HG02678 (cell line): ENCODE measurements around the gene EEFSEC.
"Not testable (repeated sequence)": the region's sequence is repeated elsewhere in the genome, so short reads cannot be mapped to it uniquely, and the experiment has no call there.

Source experiments
- ATAC-seq: cut with Tn5 transposase; IDR thresholded peaks from one replicate; pipeline ENCODE4 v1.9.1; 2021; ENCODE audit warnings: mild to moderate bottlenecking, moderate library complexity; ENCODE audit not compliant: unreplicated experiment

EEFSEC gene

GRCh38 chr3:128152419-128153155 lies 694 bp upstream of the EEFSEC start:
- ATAC-seq = no peak

GRCh38 chr3:128154354-128154753 lies 1.1 kb downstream of the EEFSEC start:
- not testable (repeated sequence) for ATAC-seq

DNA sequence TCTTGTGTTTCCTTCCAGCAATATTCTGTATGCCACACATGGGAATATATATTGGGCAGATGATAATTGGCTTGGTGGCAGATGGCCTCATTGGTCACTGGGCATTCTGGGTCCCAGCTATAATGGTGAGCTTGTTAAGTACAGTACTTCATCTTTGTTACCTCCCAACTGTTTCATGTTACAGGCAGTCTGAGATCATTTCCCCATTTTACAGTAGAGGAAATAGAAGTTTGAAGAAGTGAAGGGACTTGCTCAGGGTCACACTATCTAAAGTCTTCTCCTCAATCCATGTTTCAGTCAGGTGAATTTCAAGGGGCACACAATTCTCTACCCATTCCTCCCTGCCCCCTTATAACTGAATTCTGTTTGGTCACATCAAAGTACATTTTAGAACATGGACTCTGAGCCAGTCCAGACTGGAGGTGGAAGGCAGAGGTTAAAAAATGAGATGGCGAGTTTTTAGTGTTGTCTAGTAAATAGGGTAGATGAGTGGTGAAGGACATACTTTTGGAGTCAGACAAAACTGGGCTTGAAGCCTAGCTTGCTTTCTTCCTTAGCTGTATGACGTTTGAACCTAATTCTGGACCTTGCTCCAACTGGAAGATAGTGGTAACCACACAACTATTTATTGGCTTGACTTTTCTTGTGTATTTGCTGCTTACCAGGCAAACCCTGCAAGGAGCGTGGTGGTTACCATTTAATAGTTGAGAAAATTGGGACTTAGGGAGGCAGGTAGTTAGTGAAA lies 2.5 kb downstream of the EEFSEC start:
- ATAC-seq = no peak

GRCh38 chr3:128160661-128161060 lies 7.4 kb downstream of the EEFSEC start:
- ATAC-seq = no peak

- no peak for ATAC-seq
Observed at GRCh38 chr3:128163432-128163831, 10.2 kb downstream of the EEFSEC start.

GRCh38 chr3:128166971-128167453 lies 13.7 kb downstream of the EEFSEC start:
- no peak for ATAC-seq

- ATAC-seq = no peak
Observed at GRCh38 chr3:128167646-128167972, 14.3 kb downstream of the EEFSEC start.

DNA sequence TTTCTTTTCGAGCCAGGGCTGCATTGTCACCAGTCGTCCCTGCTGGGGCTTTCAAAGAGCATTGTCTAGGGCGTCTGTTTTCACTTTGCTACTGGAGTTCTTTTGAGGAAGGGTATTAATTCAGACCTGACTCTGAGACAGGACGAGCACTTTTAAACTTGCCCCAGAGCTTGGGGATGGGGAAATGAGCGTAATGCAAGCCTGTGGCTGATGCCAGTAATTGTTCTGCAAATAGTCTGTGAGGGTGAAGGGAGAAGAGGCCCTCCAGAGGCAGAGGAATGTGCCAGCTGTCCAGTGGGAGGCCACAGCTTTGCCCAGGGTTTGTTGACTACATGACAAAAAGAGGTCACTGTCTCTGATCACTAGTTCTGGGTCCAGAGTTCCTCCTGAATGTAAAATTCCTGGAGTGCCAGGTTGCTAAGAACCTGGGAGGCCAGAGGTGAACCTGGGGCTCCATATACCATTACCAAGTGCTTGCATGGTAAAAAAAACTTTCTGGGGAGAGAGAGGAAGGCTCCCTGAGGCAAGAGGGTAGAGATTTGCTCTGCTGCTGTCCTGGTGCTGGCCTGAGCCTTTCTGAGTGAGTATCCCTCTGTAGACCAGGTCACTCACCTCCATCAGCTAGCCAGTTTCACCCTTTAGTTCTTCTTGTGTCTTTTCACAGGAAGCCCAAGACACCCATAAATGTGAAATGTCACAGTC lies 14.8 kb downstream of the EEFSEC start:
- ATAC-seq = no peak

- no peak for ATAC-seq
Observed at GRCh38 chr3:128168836-128169235, 15.6 kb downstream of the EEFSEC start.

GRCh38 chr3:128170866-128171516 lies 17.7 kb downstream of the EEFSEC start:
- ATAC-seq = no peak

- no peak for ATAC-seq
Observed at GRCh38 chr3:128173200-128173599, 19.9 kb downstream of the EEFSEC start.

- ATAC-seq = no peak
Observed at GRCh38 chr3:128173849-128174248, 20.6 kb downstream of the EEFSEC start.

DNA sequence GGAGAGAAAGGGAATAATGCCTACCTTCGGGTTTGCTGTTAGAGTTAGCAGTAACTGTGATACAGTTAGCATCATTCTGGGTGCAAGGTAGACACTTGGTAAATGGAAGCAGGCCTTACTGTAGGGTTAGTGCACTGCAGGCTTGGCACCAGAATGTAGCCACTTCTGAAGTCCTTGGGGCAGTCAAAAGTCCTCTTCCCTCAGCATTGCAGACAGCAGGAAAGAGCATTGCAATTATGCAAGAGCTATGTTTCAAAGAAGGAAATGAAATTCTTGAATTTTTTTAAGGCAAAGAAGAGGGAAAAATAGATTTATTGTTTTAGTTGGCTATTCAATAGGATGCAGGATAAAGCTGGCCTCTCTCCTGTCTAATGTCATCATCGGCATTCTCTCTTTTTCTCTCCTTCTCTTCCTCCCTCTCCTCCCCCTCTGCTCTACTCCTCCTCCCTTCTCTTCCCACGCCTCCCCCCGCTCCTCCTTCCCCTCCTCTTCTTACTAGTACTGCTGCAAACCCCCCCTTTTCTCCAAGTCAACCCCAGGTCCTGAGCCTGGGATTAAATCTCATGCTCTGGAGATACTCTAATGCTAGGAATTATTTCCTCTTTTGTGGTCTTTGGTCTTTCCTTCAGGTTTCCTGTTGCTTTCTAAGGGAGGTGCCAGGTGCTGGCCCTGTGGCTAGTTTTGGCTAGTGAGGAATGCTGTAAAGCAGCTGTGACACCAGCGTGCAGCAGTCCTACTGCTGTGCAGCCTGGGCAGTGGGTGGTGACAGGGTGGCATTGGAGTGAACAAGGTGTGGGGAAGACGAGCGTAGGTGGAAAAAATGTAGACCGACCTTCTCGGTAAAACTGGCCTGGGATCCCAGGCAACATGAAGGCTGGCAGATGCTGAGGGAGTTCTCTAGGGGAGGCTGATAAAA lies 21.7 kb downstream of the EEFSEC start:
- ATAC-seq = no peak

DNA sequence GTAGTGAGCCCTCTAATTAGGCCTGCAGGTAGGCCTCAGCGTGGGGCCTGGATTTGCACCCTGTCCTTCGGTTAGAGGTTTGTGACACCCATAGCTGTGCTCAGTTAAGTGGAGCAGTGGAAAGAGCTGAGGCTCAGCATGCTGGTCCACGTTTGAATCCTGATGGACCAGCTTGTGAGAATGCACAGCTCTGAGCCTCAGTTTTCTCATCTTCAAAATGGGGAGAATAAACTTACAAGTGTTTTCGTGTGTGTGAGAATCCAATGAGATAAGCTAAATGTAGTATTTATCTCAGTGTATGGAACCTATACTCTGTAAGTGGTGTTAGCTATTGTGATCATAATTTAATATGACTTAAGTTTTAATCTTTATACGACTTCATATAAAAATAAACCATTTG lies 22.5 kb downstream of the EEFSEC start:
- no peak for ATAC-seq

- no peak for ATAC-seq
Observed at GRCh38 chr3:128176276-128176833, 23.1 kb downstream of the EEFSEC start.

DNA sequence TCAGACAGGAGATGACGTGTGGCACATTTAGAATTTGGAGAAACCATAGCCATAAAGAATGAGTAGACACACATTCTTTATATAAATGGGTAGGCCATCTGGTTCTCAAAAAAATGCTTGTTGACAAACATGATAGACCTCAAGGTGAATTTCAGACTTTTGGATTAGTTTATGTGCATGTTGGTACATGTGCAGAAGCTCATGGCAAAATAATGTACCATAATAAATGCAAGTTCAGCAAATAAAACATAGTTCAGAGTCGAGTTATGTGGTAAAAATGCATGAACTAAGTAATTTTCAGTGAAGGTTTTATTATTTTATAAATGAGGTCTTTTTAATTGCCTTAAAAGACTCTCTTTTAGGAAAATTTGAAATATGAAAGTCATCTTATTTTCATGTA lies 24.6 kb downstream of the EEFSEC start:
- no peak for ATAC-seq

DNA sequence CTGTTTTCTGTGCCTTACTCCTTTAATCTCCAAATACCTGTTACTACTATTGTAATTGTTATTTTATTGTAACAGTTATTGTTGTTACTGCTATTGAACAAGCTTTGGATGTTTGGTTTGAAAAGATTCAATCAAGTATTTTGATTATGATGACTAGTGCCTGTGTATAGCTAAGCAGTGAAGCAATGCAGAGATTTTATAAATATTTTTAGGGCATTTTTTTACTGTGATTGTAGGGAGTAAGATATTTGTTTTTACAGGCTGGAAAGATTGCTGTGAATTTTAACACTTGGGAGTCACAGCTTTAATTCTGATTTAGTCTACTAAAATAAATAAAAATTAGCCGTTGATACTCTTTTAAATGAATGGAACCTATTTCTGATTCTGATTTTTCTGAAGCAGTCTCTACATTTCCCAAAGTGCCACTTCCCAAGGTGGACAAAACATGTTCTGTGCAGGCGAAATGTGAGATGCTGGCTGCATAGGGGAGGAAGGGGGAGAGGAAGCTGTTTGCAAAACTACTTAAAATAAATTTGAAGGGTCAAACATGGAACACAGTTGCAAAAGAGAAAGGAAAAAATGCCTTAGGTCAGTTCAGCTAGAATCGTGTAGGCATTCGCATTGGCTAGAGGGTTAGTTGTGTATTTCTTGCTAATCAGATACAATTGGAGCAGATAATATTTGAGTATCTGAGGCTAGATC lies 25.7 kb downstream of the EEFSEC start:
- ATAC-seq = no peak

DNA sequence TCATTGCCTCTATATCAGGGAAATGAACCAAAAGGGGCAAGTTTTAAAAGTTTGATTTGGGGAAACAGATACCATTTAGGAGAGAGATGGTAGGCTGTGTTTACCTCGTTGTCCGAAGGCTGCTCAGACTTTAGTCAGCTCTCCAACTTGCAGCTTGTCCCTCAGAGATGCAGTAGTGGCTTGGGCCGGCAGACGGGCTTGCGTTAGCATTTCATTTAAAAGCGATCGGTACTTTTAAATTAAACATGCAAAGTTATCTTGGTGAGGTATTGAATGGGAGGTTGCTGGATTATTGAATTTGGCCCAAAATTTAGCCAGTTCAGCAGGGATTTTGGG lies 26.2 kb downstream of the EEFSEC start:
- no peak for ATAC-seq

- no peak for ATAC-seq
Observed at GRCh38 chr3:128180436-128180835, 27.2 kb downstream of the EEFSEC start.
